GM20000 (cell line): ENCODE results near the gene SCARF1.

Experiments used
- DNase-seq: peaks from one replicate; pipeline ENCODE4 v3.0.0; 2012; ENCODE audit warnings: low spot score
- CTCF ChIP-seq: IDR thresholded peaks from 2 replicates; pipeline ENCODE4 v1.5.1; 2012; ENCODE audit warnings: mild to moderate bottlenecking, control low read depth; ENCODE audit errors: extremely low read depth, missing control alignments

The SCARF1 gene

GRCh38 chr17:1651559-1651844, 6.0 kb upstream of the SCARF1 start:
- TF ChIP-seq CTCF, result no peak
- DNase-seq, result no peak

DNA sequence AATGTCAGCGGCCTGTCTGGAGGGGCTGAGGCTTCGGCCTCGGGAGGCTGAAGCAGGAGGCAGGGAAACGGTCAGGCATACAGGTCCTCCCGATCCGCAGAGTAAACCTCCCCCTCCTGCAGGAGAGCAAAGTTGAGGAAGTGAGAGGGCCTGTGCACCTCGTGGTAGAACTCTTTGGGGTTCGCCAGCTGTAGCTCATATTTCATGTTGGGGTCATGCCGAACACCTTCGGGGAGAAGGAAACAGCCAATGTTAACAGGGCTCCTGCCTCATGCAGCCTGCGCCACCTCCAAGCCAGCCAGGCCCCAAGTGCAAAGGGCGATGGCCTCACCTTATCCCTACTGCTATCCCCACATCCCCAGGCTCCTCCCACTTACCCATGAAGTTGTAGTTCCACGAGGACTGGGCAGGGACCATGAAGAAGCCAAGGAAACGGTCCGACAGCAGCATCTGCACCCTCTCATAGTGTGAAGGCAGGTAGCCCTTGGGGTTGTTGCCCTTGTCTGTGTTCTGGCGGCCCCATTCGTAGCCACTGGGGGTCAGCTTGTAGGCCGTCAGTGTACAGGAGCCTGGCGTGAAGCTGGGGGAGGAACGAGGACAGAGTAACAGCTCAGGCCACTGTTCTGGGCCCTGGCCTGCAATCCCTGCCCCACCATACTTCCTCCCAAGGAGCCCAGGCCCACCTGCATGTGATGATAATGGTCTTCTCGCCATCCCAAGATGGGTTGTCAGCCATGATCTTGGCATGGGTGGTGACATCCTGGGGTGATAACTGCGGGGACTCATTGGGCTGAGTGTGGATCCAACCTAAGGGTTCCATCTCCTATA, 5.4 kb upstream of the SCARF1 start:
- TF ChIP-seq CTCF, result no peak
- DNase-seq, result no peak

GRCh38 chr17:1649844-1650501, 4.4 kb upstream of the SCARF1 start, which contains the start of gene RILP:
Gene RILP (minus strand): TSS chr17:1649866. CDS start chr17:1649804, 62 bp downstream.
- DNase-seq, result no peak

DNA sequence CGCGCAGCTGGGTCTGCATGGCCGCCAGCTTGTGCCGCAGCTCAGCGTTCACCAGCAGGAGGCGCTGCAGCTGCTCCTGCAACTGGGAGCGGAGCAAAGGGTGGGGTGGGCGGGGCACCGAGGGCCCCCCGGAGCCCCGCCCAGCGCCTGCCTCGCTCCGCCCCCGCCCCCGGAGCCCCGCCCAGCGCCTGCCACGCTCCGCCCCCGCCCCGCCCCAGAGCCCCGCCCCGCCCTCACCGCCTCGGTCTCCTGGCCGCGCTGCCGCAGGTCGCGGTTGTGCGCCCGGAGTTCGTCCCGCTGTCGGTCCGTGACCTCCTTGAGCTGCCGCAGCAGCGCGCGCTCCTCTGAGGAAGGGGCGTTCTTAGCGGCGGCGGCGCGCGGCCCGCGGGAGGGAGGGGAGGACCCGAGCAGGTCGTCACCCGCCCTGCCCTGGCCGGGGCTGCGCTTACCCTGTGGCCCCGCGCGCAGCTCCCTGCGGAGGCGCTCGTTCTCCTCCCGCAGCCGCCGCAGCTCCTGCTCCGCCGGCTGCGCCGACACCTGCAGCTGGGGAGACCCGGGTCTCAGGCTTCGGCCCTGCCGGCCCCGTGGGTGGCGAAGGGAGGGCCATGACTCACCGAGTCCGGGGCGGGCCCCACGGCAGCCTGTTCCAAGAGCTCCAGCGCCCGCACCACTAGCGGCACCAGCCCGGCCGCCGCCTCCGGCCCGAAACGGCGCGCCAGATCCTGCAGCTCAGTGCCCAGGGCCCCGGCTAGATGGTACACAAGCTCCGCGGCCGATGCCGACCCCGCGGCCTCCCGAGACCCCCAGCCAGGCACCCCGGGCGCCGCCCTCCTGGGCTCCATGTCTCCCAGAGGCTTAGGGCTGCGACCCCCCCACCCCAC, 3.7 kb upstream of the SCARF1 start:
- peak; percentile 99 for DNase-seq
- TF ChIP-seq CTCF, result peak; percentile 100

More at GRCh38 chr17:1649844-1650501, 4.4 kb upstream of the SCARF1 start, which contains the start of gene RILP:
- no peak for TF ChIP-seq CTCF

GRCh38 chr17:1648173-1648962, 2.8 kb upstream of the SCARF1 start:
- peak; percentile 40 for DNase-seq

DNA sequence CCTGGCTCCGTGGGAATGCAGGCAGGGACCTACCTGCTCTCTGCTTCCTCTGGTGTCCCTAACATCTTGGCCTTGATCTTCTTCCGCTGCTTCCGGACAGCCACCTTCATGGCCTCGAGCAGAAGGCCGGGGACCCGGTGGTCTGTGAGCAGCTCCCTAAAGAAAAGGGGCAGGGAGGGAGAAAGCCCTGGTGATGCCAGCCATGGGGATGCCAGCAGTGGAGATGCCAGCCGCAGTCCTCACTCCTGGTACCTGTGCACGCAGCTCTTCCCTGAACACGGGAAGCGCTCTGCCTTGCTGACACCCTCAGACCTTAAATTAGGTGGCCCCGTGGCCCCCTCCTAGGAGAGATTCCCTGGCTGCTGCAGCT, 2.3 kb upstream of the SCARF1 start:
- DNase-seq, result no peak
- no peak for TF ChIP-seq CTCF

More at GRCh38 chr17:1648173-1648962, 2.8 kb upstream of the SCARF1 start:
- TF ChIP-seq CTCF, result no peak
